LHCN-M2 (cell line): ENCODE results near the gene PANK1. TPM values are rescaled to one million over a fixed set of nuclear protein-coding genes. Genes with fewer than 3 reads are reported as not detected.

Experiments used
- DNase-seq: peaks from one replicate; pipeline ENCODE4 v3.0.0-alpha.2; 2012; ENCODE audit warnings: low read depth
- total RNA-seq: library from RNA; depleted of rRNA; stranded (reverse); fragments of >200 nt; gene quantifications from 2 replicates; pipeline ENCODE4 v1.2.3, GENCODE V29; 2014; rRNA removed

PANK1 gene
- total RNA-seq, 1 experiment from 2014 or later: 10.4 TPM

- no peak for DNase-seq
Measured at GRCh38 chr10:89536013-89536354, 109.1 kb downstream of the PANK1 start.

- no peak for DNase-seq
Measured at GRCh38 chr10:89535171-89536012, 109.7 kb downstream of the PANK1 start, which contains the start of gene SLC16A12. Gene SLC16A12, minus strand, starts transcription at chr10:89535594. Its CDS starts 73,016 bp downstream, at chr10:89462578.

- DNase-seq: no peak
Measured at GRCh38 chr10:89534826-89535166, 110.2 kb downstream of the PANK1 start.

Other genes with a start within 250 kb of the PANK1 start
- gene IFIT5, start 230.7 kb downstream of the PANK1 start, total RNA-seq: 32.1 and 40.5 TPM in 2 replicates
- gene SLC16A12, start 109.6 kb downstream of the PANK1 start, total RNA-seq: 0.45 and 0.52 TPM in 2 replicates
- 44.4 and 48.6 TPM in 2 replicates for gene KIF20B, start 56.3 kb upstream of the PANK1 start, total RNA-seq